ENCODE measurements around the gene LAMTOR1. TPM values are rescaled to one million over a fixed set of nuclear protein-coding genes. Genes with fewer than 3 reads are reported as not detected.
A peak's percentile ranks its signal among the peaks of the same experiment; 100 is the strongest.

The LAMTOR1 gene
- total RNA-seq, 1 donor from 2014 or later = 96.0 TPM

GRCh38 chr11:72085621-72086351 is 17.3 kb downstream of the LAMTOR1 start:
- Histone ChIP-seq H3K4me3 (no peak overlapping the region), H3K9me3 (no peaks in the 10 kb centered on the region), H3K4me1 (peaks cover 16% of the 10 kb centered on the region), H3K27ac (no peak overlapping the region), H3K36me3 (peaks cover 44% of the 10 kb centered on the region), H3K27me3 (ENCODE audit: low read depth) (no peaks in the 10 kb centered on the region)
- no peak for DNase-seq
- intact Hi-C loops (cut with DNase I) = no loop called here
- ATAC-seq = no peak
- no peak for TF ChIP-seq CTCF (IDR thresholded peaks at IDR 0.05)

GRCh38 chr11:72084965-72085364 is 18.1 kb downstream of the LAMTOR1 start:
- Histone ChIP-seq H3K4me3 (no peak overlapping the region), H3K27me3 (ENCODE audit: low read depth) (no peaks in the 10 kb centered on the region), H3K36me3 (peaks cover 37% of the 10 kb centered on the region), H3K4me1 (peaks cover 14% of the 10 kb centered on the region), H3K9me3 (no peaks in the 10 kb centered on the region), H3K27ac (no peak overlapping the region)
- intact Hi-C loops (cut with DNase I) = no loop called here
- no peak for TF ChIP-seq CTCF (IDR thresholded peaks at IDR 0.05)
- ATAC-seq = no peak
- no peak for DNase-seq

- no peak overlapping the region for H3K27ac ChIP-seq
- no peak for TF ChIP-seq CTCF (IDR thresholded peaks at IDR 0.05)
- intact Hi-C loops (cut with DNase I) = no loop called here
These were observed 19.0 kb downstream of the LAMTOR1 start for GRCh38 chr11:72084076-72084475.

GRCh38 chr11:72083414-72083813 is 19.7 kb downstream of the LAMTOR1 start:
- ATAC-seq = no peak
- intact Hi-C loops (cut with DNase I) = no loop called here
- Histone ChIP-seq H3K9me3 (no peaks in the 10 kb centered on the region), H3K27ac (no peak overlapping the region), H3K36me3 (peaks cover 21% of the 10 kb centered on the region), H3K4me1 (peaks cover 26% of the 10 kb centered on the region), H3K4me3 (no peak overlapping the region), H3K27me3 (ENCODE audit: low read depth) (no peaks in the 10 kb centered on the region)
- DNase-seq = no peak
- no peak for TF ChIP-seq CTCF (IDR thresholded peaks at IDR 0.05)

More at GRCh38 chr11:72084076-72084475, 19.0 kb downstream of the LAMTOR1 start:
- ATAC-seq (no peak), DNase-seq (no peak)
- Histone ChIP-seq H3K4me3 (no peak overlapping the region), H3K27me3 (ENCODE audit: low read depth) (no peaks in the 10 kb centered on the region), H3K4me1 (peaks cover 22% of the 10 kb centered on the region), H3K9me3 (no peaks in the 10 kb centered on the region), H3K36me3 (peaks cover 28% of the 10 kb centered on the region)

GRCh38 chr11:72081821-72082453 is 21.2 kb downstream of the LAMTOR1 start:
- Histone ChIP-seq H3K4me3 (no peak overlapping the region), H3K9me3 (no peaks in the 10 kb centered on the region), H3K27ac (peak overlapping the region; percentile 85), H3K36me3 (peaks cover 10% of the 10 kb centered on the region), H3K4me1 (peaks cover 26% of the 10 kb centered on the region), H3K27me3 (ENCODE audit: low read depth) (no peaks in the 10 kb centered on the region)
- intact Hi-C loops (cut with DNase I) = no loop called here
- DNase-seq (no peak), ATAC-seq (no peak)
- no peak for TF ChIP-seq CTCF (IDR thresholded peaks at IDR 0.05)
